ENCODE data around the gene SDSL.

SDSL gene

DNA sequence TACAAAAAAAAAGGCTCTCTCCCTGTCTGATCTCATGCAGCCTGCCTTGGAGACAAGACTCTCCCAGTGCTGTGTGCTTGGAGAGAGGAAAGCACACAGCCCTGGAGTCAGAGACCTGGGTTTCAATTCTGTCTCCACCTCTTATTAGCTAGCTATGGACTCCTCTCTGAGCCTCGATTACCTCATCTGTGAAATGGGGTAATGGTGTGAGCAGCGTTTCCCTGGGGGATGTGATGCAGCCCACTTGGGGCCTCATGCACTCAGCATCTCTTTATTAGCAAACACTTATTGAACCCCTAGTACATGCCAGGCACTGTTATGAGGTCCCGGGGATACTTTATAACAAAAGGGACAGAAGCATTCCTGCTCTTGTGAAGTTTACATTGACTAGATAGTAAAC, 31.0 kb upstream of the SDSL start:
- no peak for TF ChIP-seq CTCF (IDR thresholded peaks at IDR 0.05; ENCODE audit: low read depth, low read length)
- no peak overlapping the region for H3K4me3 ChIP-seq (ENCODE audit: low read depth, low read length)

DNA sequence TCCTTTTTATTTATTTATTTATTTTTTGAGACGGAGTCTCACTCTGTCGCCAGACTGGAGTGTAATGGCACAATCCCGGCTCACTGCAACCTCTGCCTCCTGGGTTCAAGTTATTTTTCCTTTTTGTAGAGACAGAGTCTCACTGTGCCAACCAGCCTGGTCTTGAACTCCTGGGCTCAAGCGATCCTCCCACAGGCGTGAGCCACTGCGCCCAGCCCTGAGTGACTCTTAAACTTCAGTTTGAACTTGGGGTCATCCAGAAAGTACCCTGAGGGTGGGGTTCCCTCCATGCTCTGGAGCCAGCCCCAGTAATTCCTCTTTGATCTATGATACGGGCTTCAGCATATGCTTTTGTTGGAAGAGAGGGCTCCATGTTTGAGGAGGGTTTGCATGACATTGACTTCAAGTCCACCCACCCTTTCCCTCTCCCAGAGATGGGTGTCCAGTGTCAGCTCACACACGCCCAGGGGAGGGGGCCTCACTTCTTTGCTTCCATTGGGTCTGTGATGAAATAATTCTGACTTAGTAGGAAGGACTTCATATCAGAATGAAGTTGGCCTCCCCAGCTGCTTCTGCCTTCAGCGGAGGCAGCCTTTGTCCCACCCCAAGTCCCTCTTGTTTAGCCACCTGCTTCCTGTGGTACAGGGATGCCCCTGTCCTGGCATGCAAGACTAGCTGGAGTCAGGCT, 30.4 kb upstream of the SDSL start:
- H3K4me3 ChIP-seq (ENCODE audit: low read depth, low read length) = no peak overlapping the region
- no peak for TF ChIP-seq CTCF (IDR thresholded peaks at IDR 0.05; ENCODE audit: low read depth, low read length)

- no peak for TF ChIP-seq CTCF (IDR thresholded peaks at IDR 0.05; ENCODE audit: low read depth, low read length)
- no peak overlapping the region for H3K4me3 ChIP-seq (ENCODE audit: low read depth, low read length)
Measured at GRCh38 chr12:113392520-113392919, 29.7 kb upstream of the SDSL start.

DNA sequence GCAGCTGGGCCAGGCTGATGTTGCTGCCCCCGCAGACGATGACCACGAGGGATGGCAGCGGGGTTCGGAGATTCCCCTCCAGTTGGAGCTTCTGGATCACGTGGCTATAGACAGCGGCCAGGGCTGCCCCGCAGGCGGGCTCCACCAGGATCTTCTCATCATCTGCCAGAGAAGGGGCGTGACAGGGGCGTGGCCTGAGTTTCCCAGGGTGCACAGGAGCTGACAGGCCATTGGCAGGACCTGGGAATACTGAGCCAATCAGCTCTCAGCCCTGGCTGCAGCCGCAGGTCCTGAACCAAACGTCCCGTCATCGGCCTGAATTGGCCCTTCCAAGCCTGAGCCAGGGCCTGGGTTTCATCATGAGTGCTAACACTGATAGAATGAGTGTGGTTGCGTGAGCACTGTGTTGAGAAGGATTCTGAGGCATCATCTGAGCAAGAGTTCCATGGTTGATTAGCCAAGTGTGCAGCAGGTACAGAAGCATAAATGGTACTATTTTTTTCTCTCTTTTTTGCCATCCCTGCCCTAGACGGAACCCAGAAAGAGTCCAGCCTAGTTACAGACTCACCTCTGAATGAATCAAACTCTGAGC, 29.1 kb upstream of the SDSL start:
- TF ChIP-seq CTCF (IDR thresholded peaks at IDR 0.05; ENCODE audit: low read depth, low read length) = no peak
- H3K4me3 ChIP-seq (ENCODE audit: low read depth, low read length) = no peak overlapping the region

GRCh38 chr12:113393749-113394148, 28.4 kb upstream of the SDSL start:
- TF ChIP-seq CTCF (IDR thresholded peaks at IDR 0.05; ENCODE audit: low read depth, low read length) = no peak
- H3K4me3 ChIP-seq (ENCODE audit: low read depth, low read length) = no peak overlapping the region

DNA sequence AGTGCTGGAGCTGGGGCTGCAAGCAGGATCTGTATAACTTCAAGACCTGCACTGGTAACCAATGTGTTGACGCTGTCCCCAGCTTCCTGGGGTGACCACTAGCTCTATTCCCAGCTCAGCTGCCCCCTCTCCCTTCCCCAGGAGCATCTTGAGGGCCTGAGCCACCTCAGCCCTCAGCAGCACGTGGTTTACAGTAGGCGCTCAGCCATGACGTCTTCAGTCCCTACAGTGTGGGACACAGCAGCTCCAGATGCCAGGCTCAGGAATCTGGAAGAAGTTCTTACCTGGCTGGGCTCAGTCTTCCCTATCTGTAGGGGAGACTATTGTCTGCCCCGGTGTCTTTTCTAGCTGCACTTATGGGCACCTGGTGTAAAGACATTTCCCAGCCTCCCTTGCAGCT, 27.1 kb upstream of the SDSL start:
- TF ChIP-seq CTCF (IDR thresholded peaks at IDR 0.05; ENCODE audit: low read depth, low read length) = no peak
- H3K4me3 ChIP-seq (ENCODE audit: low read depth, low read length) = no peak overlapping the region

- TF ChIP-seq CTCF (IDR thresholded peaks at IDR 0.05; ENCODE audit: low read depth, low read length) = no peak
- no peak overlapping the region for H3K4me3 ChIP-seq (ENCODE audit: low read depth, low read length)
Measured at GRCh38 chr12:113396200-113396599, 26.0 kb upstream of the SDSL start.
